Suppressor macrophage treated with lipopolysaccharide for 4 hours (primary cell): ENCODE results near the gene BHMT2.

Source experiments
- DNase-seq: peaks from one replicate; pipeline ENCODE4 v3.0.0-alpha.2; 2020

The BHMT2 gene, protein sequence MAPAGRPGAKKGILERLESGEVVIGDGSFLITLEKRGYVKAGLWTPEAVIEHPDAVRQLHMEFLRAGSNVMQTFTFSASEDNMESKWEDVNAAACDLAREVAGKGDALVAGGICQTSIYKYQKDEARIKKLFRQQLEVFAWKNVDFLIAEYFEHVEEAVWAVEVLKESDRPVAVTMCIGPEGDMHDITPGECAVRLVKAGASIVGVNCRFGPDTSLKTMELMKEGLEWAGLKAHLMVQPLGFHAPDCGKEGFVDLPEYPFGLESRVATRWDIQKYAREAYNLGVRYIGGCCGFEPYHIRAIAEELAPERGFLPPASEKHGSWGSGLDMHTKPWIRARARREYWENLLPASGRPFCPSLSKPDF

DNA sequence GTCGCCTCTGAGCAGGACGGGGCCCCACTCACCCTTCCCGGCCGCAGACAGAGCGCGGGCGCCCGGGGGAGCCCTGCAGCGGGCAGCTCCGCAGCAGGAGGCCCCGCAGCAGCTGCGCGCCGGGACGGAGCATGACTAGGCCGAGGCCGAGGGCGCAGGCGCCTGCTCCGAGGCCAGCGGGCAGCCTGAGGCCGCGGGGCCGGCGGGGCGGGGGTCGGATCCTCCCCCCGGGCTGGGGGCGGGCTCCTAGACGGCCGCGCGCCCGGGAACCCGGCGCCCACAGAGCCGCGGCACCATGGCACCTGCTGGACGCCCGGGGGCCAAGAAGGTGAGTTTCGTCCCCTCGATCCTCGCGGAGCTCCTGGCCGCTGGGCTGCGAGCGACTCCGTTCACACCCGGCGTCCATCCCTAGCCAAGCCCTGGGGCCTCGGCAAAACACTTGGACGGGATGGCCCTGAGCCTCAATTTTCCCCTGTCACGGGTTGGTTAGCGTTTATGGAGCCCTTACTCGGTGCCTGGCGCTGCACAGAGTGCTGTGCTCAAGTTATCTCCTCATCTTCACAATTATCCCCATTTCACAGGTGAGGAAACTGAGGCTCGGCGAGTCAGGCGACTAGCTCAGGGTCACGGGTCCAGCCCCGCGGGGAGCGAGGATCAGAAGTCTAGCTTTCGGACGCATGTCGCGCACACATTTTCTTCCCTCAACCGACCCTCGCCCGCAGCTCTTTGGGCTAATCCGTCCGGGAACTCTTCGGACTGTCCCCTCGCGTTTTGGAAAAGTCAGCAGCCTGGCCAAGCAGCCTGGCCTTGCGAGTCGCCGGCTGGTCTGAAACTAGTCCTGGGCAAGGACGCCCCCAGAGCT lies at the start of gene BHMT2, which contains the start of gene DMGDH:
Gene BHMT2 (plus strand): TSS at position 280 of the 862 bp plus-strand sequence. CDS start 16 bp downstream, at position 296.
Gene DMGDH (minus strand): TSS at position 187 of the 862 bp plus-strand sequence. CDS start 54 bp downstream, at position 133.
- peak; percentile 5 for DNase-seq

DNA sequence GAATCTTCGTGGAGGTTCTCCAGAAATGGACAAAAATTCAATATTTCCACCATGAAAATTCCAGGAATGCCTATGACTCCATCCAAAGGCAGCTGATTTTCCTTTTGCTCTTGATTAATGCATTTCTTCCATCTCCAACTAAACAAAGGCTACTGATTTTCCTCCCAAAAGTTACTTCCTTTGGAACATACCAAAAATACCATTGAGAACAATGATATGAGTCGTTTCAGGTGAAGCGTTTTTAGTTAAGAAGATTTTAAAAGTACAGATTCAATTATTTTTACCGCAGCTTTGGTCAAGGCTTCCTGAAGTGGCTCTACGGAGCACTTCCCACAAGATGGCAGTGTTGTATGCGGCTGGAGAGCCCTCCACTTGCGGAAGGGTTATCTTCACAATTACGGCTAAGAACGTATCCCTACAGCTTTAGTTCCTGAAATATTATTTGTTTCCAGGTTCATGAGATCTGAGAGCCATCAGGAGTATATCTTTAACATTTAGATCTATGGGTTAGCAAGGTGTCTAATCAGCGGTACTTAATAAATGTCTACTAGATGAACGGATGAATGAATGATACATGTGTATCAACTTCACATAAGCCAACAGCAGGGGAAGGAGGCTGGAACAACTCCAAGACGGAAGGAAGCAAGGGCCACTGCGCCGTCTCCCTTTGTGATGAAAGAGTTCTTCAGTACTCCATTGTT lies 48.6 kb upstream of the BHMT2 start:
- peak; percentile 69 for DNase-seq

- no peak for DNase-seq
Measured at GRCh38 chr5:79021753-79022152, 47.8 kb upstream of the BHMT2 start.

DNA sequence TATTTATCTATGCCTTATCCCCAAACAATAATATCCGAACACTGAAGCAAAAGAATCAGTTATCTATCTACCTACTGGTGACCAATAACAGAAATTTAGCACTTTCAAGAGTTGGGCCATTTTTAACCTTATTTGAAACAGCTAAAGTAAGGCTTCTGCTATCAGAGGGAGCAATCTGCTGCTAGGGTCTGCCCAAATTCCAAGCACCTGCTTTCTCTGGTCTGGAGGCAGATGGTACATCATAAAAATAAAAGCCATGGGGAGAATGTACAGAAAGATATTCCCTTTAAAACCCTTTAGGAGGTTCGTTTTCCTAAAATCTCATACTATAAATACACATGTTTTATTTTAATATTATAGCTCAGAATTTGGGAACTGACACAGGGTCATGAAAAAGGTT lies 46.8 kb upstream of the BHMT2 start:
- DNase-seq, result no peak

- DNase-seq, result no peak
Measured at GRCh38 chr5:79023348-79023747, 46.2 kb upstream of the BHMT2 start.

DNA sequence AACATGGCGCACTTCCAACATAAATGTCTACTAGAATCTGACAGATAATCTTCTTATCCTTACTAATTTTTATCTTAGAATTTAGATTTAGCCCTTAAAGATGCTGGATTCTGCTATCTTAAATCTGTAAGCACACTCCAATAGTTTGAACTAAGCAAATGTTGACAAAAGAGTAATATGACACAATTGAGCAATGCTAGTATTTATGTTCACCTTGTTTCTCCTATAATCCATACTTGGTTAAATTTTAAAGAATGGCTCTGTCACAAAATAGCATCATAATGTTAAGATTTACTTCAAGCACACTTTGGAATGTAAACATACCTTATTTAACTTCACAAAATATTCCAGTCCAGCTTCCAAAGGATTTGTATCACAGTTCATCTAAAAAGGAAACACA lies 45.6 kb upstream of the BHMT2 start:
- no peak for DNase-seq

DNA sequence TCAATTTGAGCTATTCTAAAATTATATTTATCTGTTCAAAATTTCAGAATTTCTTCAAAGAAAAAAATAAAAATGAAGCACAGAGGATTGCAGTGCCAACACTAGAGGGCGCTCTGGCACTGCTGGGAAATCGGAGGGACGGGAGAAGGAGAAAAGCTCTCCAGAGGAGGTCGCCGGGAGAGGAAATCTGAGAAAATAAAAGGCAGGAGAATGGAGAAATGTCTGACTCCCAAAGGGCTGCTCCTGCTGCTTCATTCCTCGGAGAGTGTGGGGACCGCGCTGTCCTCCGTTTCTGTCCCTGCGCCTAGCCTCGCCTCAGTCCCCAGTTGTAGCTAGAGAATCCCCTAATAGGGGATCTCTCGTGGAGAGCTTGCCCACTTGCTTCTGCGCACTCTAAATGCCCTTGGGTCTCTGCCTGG lies 44.5 kb upstream of the BHMT2 start:
- DNase-seq, result peak; percentile 74

DNA sequence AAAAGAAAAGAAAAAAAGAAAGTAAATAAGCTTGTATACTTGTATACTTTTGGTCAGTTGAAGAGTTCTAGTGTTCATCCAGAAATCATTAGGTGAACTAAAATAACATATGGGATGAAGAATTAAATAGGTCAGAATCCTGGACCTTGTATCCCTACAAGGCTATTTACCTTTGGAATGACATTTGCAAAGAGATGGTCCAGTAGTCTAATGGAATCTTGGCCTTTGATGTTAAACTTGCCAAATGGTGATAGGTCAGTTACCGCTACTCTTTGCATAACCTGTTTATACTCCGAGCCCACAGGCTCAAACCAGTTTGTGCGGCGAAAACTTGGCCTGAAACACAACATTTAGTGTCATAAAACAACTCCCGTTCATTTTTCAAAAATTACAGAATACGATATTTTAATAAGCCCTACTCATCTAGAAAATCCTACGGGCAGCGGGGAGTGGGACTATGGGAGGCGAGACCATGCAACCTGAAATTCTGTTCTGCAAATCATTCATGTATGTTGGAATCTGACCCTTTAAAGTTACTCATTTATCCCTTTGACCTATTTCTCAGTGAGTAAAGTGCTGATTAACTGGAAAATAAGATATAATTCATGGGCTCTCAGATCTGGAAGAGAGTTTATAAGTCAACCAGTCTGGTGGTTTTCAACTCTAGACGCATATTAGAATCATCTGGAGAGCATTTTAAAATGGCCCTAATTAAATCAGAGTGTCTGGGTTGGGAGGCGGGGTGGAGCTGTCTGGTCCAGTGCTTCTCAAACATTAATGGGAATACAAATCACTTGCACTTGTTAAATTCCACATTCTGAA lies 38.7 kb upstream of the BHMT2 start:
- no peak for DNase-seq

DNA sequence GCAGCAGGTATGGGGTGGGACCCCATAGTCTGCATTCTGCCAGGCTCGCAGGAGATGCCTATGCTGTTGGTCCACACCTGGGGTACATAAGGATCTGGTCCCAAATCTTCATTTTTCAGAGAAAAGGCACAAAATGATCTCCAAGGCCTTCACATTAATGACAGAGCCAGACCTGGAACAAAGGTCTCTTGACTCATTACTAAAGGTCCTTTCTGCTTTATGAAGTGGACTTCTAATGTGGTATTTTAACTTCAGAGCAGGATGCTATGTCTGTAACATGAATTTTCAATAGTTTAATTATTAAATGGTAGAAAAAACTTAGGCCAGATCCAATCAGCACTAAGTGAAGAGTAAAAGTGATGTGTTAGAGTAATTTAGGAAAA lies 38.1 kb upstream of the BHMT2 start:
- DNase-seq, result no peak

- DNase-seq, result no peak
Measured at GRCh38 chr5:79032031-79032695, 37.4 kb upstream of the BHMT2 start.

- DNase-seq, result no peak
Measured at GRCh38 chr5:79032782-79033181, 36.8 kb upstream of the BHMT2 start.

DNA sequence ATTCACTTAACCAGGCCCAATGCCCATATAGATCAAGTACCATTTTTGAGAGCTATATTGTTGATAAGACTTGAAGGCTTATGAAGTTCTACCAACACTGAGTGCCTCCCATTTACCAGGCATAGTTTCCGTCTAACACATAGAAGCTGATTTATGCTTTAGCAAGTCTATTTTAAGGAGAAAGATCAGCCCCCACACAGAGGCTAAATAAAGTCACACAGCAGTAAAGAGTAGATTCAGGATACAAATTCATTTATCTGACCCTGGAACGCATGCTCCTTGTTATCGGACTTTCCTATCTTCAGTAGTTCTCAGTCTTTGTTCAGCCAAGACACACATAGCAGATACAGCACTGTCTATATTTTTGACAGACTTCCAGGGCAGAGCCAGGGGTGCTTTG lies 34.3 kb upstream of the BHMT2 start:
- no peak for DNase-seq

DNA sequence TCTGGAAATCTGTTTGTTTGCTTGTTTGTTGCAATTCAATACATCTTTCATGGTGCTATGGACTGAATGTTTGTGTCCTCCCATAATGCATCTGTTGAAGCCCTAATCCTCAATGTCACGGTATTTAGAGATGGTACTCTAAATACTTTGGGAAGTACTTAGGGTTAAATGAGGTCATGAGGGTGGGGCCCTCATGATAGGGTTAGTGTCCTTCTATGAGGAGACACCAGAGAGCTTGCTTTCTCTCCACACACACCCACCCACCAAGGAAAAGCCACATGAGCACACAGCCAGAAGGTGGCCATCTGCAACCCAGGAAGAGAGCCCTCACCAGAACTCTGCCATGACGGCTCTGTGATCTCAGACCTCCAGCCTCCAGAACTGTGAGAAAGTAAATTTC lies 32.8 kb upstream of the BHMT2 start:
- no peak for DNase-seq

DNA sequence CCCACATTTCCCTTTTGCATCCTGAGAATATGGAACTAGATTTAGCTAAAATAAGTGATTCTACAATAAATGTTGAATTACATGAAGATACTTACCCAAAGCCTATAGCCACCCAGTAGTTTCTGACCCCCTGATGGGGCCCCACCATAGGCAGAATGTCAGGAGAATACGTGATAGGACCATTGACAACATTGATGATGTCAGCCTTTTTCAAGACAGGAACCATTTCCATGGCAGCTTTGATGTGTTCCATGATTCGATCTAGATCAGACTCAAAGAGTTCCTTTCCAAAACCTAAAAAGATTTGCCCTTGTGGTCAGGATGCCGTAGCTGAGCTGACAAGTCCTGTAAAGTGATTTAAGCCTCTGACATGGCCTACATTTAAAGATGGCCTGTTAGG lies 27.4 kb upstream of the BHMT2 start:
- no peak for DNase-seq

GRCh38 chr5:79047199-79047598 lies 22.4 kb upstream of the BHMT2 start:
- no peak for DNase-seq

DNA sequence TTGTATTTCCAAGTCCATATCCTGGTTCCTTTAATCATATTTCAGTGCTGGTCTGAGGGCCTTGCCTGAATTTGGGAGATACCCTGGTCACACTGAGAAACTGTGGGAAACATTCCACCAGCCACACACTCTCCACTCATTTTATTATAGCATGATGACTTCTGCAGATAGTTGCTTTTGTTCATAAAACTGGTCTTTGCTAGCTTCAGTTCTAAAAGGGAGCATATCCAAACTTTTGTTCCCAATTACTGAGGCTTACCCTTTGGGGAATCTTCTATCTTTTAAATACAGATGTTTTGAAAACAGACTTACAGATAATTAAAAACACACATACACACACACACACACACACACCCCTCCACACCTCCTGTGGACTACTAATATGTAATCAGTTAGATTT lies 21.1 kb upstream of the BHMT2 start:
- DNase-seq, result no peak

GRCh38 chr5:79050498-79050897 lies 19.1 kb upstream of the BHMT2 start:
- DNase-seq, result no peak

DNA sequence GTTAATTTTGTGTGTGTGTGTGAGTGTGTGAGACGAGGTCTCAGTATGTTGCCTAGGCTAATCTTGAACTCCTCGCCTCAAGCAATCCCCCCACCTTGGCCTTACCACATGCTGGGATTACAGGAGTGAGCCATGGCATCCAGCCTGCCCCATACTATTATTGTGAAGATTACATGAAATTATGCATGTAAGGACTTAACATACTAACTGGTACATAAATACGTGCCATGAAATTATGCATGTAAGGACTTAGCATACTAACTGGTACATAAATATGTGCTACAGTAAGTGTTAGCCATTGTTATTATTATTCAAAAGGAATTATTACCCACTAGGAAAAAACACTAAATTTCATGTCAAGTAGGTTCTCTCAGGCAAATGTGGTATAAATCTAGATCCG lies 16.2 kb upstream of the BHMT2 start:
- DNase-seq, result no peak

DNA sequence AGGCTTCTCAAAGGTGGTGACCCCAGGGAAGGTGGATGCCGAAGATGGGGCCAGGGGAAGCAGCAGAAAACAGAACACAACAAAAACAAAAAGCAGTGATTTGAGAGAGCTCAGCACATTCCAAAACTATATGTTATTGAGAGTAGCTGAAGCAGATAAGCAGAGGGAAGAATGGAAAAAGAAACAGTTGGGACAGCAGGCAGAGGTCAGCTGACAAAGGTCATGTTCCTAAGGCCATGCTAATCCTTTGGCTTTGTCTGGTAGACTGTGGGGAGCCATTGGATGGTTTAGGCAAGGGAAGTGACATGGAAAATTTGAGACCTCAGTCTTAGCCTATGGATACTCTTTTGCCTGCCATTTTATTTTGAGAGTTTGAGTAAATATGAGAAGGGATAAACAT lies 14.6 kb upstream of the BHMT2 start:
- no peak for DNase-seq

DNA sequence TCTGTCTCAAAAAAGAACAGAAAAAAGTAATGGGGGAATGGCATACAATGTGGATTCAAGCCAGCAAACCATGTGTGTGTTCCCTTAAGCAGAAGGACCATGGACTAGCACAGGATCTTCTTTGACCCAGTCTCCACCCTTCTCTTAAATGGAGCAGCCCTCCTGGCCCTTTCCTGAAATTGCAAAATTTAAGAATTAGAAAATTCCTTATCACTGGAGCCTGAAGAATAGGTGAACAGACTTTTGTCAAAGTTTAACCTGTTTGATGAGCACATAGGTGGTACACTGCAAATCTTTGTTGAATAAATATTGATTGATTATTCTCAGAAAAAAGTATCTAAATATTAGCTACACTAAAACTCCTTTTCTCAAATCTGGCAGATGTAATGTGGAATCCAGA lies 12.7 kb upstream of the BHMT2 start:
- no peak for DNase-seq

- no peak for DNase-seq
Measured at GRCh38 chr5:79059674-79060073, 9.9 kb upstream of the BHMT2 start.

GRCh38 chr5:79062436-79062835 lies 7.1 kb upstream of the BHMT2 start:
- DNase-seq, result no peak
